ENCODE data around the gene NBAS. TPM values are rescaled to one million over a fixed set of nuclear protein-coding genes. Genes with fewer than 3 reads are reported as not detected.

Gene NBAS
- total and polyA plus RNA-seq, 10 of the 15 experiments (the other 5 are each of a cell fraction or from before 2014, with no cell fraction given) = 4.3 to 32.7 (median 20.8) TPM

DNA sequence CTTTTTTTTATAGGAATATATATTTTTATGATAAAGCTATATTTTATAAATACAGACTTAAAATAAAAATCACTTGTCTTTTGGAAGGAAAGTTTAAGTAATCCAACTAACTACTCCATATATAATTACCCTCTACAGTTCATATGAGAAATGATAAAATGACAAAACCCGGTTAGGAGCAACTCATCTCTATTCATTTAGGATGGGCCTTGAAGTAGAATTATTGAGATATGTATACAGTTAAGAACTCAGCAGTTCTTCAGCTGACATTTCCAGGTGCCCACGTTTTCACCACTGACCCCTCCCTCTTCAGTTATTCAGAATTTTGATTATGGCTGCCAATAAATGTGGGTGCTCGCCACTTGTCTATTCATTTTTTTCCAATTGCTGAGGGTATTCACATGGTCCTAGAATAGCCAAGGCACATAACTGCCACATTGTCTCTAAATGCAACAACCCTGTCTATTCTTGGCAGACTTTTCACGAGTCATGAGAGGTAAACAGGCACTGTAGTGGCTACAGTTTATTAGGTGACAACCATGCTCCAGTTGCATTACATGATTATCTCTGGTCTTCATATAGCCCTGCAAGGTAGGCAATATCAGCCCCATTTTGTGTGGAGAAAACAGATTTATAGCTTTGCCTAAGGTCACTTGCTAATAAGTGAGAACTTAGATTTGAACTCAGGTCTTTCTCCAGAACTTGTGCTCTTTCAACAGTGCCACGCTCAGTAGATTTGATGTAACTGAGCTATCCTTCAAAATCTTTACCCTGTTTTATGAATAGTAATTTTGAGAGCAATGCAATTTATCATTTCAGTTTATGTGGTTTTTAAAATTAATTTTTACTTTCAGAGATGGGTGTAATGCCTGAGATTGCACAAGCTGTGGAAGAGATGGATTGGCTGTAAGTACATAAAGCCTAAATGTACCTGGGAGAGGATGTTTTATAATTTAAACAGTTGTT, 33.4 kb upstream of the NBAS start:
- no peak for DNase-seq (ENCODE audit: low read depth, low spot score)
- in situ Hi-C loops (cut with MboI) = no loop called here
- Histone ChIP-seq H3K79me2 (ENCODE audit: control insufficient read depth, insufficient read depth, low read length) (peaks cover 32% of the 10 kb centered on the region), H3K4me1 (ENCODE audit: control insufficient read depth, insufficient read depth, low read length) (no peaks in the 10 kb centered on the region; the same call in none of the 2 replicates), H3K4me3 (no peak overlapping the region), H3K27me3 (replicated peaks in 1 of 2; ENCODE audit: control insufficient read depth in 2 of 2, insufficient read depth in 2 of 2, low read length in 1 of 2) (no peaks in the 10 kb centered on the region), H2AFZ (ENCODE audit: control insufficient read depth, low read depth, low read length) (no peak overlapping the region), H3K9ac (ENCODE audit: control insufficient read depth, insufficient read depth, low read length) (no peak overlapping the region), H4K20me1 (ENCODE audit: control insufficient read depth, insufficient read depth) (no peaks in the 10 kb centered on the region), H3K27ac (ENCODE audit: control insufficient read depth, insufficient read depth) (no peak overlapping the region), H3K9me3 (replicated peaks; ENCODE audit: control insufficient read depth, insufficient read depth, low read length) (no peaks in the 10 kb centered on the region), H3K4me2 (ENCODE audit: control insufficient read depth, insufficient read depth) (peak overlapping the region; percentile 7; the same call in 1 of the 2 replicates), H3K36me3 (ENCODE audit: control insufficient read depth in 2 of 2, insufficient read depth in 2 of 2, low read length in 1 of 2) (peaks cover 0 to 17% of the 10 kb centered on the region in 2 experiments; a peak in 2 of 4 replicates)
- 78% methylated on average over 5 of the region's 5 CpGs for WGBS (ENCODE audit: insufficient coverage, insufficient replicate concordance, low lambda C conversion rate, missing lambda C conversion rate)
- FAIRE-seq = no peak
- no peak for TF ChIP-seq ZNF24 (IDR thresholded peaks at IDR 0.05)
- no peak for TF ChIP-seq TCF3 (IDR thresholded peaks at IDR 0.05; ENCODE audit: borderline replicate concordance, insufficient read depth, low read depth, low read length)
- TF ChIP-seq IKZF2 (IDR thresholded peaks at IDR 0.05) = no peak
- no peak for TF ChIP-seq MYB (IDR thresholded peaks at IDR 0.05; ENCODE audit: borderline replicate concordance, low read depth, low read length)
- TF ChIP-seq REST (IDR thresholded peaks at IDR 0.05; ENCODE audit: low read depth, low read length) = no peak
- TF ChIP-seq TARDBP (IDR thresholded peaks at IDR 0.05; ENCODE audit: borderline replicate concordance) = no peak
- no peak for TF ChIP-seq ATF2 (IDR thresholded peaks at IDR 0.05; ENCODE audit: low read length)
- TF ChIP-seq ZZZ3 (IDR thresholded peaks at IDR 0.05; ENCODE audit: control insufficient read depth, insufficient read length, low read depth) = no peak
- TF ChIP-seq GATAD2B (conservative IDR thresholded peaks at IDR 0.05; ENCODE audit: low read depth) = no peak
- no peak for TF ChIP-seq CUX1 (IDR thresholded peaks at IDR 0.05; ENCODE audit: insufficient replicate concordance, low read depth, low read length)
- ChIA-PET POLR2A (interaction anchor here (1.7 kb wide), 1 partner anchor 33 kb away, joined by 6 read pairs; the partner anchor contains the start of gene NBAS), RAD21 (ENCODE audit: unreplicated experiment) (no interaction called here), SMC1A (ENCODE audit: uncharacterized antibody, unreplicated experiment) (interaction anchor here (1.1 to 1.4 kb wide), 2 partner anchors 49 to 301 kb away, joined by 3 read pairs; no protein-coding TSS in a partner anchor), CTCF (interaction anchor here (1.0 to 1.6 kb wide), 2 partner anchors 10 to 33 kb away, joined by 3 to 5 read pairs; no protein-coding TSS in a partner anchor)
- intact Hi-C loops (cut with micrococcal nuclease; ENCODE audit: unreplicated experiment) = no loop called here
- BruUV-seq (replicated peaks) = no TSS peak
- no peak for ATAC-seq

All from GM12878 (cell line).